ENCODE data around the gene MIDN. TPM values are rescaled to one million over a fixed set of nuclear protein-coding genes. Genes with fewer than 3 reads are reported as not detected.

The MIDN gene
- total and polyA plus RNA-seq, 2 of the 4 experiments (the other 2 are of a cell fraction): 2.5 to 26.0 TPM

GRCh38 chr19:1278713-1279660 lies 30.6 kb downstream of the MIDN start (continued):
- no peak for TF ChIP-seq USF2 (IDR thresholded peaks at IDR 0.05; ENCODE audit: low read depth, low read length)

- no peak overlapping the region for H3K18ac ChIP-seq (ENCODE audit: low read depth, low read length)
- no peak overlapping the region for H3K14ac ChIP-seq (replicated peaks; ENCODE audit: low read depth, low read length)
- H3K23ac ChIP-seq (ENCODE audit: low read depth, low read length): no peak overlapping the region
- H4K91ac ChIP-seq (ENCODE audit: insufficient read depth, low read depth, low read length): no peak overlapping the region
- H3K4me2 ChIP-seq (ENCODE audit: low read depth, low read length): no peak overlapping the region
- H2AK5ac ChIP-seq (ENCODE audit: low read depth, low read length): 0 out of 2 replicates have a peak overlapping the region, but pooled peaks have one; percentile 50
- H3K9me3 ChIP-seq (ENCODE audit: control insufficient read depth, insufficient read depth, low read length): no peaks in the 10 kb centered on the region
- intact Hi-C loops (cut with micrococcal nuclease): loop anchor here (1.0 to 5.0 kb wide), 4 partner anchors 82 to 127 kb away; partner anchors contain the start of genes DAZAP1 and NDUFS7
- H2BK120ac ChIP-seq (ENCODE audit: low read depth, low read length): no peak overlapping the region
- H3K4me1 ChIP-seq (ENCODE audit: control insufficient read depth, insufficient read depth, low read length): peaks cover 7% of the 10 kb centered on the region
- H2BK5ac ChIP-seq (ENCODE audit: low read depth, low read length, poor library complexity, severe bottlenecking): no peak overlapping the region
- dilution Hi-C loops (cut with HindIII; ENCODE audit: low sequenced_read_pairs, unreplicated experiment): no loop called here
- H2BK20ac ChIP-seq (ENCODE audit: low read depth, low read length): no peak overlapping the region
- H3K56ac ChIP-seq (ENCODE audit: extremely low read depth, insufficient read depth, low read length): no peak overlapping the region
- H2AFZ ChIP-seq (replicated peaks; ENCODE audit: low read length, poor library complexity): peak overlapping the region; percentile 50
- ChIA-PET CTCF (interaction anchor here (0.6 to 1.7 kb wide), 6 partner anchors 10 to 95 kb away, joined by 3 to 8 read pairs (median 3); partner anchors contain the start of gene CIRBP), POLR2A (ENCODE audit: unreplicated experiment) (interaction anchor here (1.4 kb wide), 1 partner anchor 11 kb away, joined by 3 read pairs; no protein-coding TSS in a partner anchor)
- H2BK15ac ChIP-seq (ENCODE audit: low read depth, low read length): no peak overlapping the region
- no peak overlapping the region for H3K9ac ChIP-seq (ENCODE audit: low read depth, low read length)
- no TSS peak for BruUV-seq (replicated peaks)
- peak; percentile 36 for ATAC-seq (ENCODE audit: low read depth)
- 7% methylated on average over 2 of the region's 10 CpGs; no CpG with 5 or more reads in 1 of the 2 experiments for WGBS, 2 experiments (ENCODE audit: extremely low coverage in 2 of 2, insufficient read length in 1 of 2)
- peaks cover 15% of the 10 kb centered on the region for H3K27me3 ChIP-seq (ENCODE audit: control insufficient read depth, insufficient read depth, low read length)
- H3K36me3 ChIP-seq (ENCODE audit: control insufficient read depth, insufficient read depth, low read length): peaks cover 11% of the 10 kb centered on the region
- peaks cover 12 to 30% of the 10 kb centered on the region in 2 experiments; a peak in 3 of 4 replicates for H3K79me1 ChIP-seq (ENCODE audit: low read depth in 1 of 2, low read length in 2 of 2)
- no peak overlapping the region for H3K4me3 ChIP-seq (ENCODE audit: insufficient read depth, low read depth, low read length)
- in situ Hi-C loops (cut with MboI; ENCODE audit: low sequenced_read_pairs): loop anchor here (5.0 kb wide), 1 partner anchor 82 kb away; no protein-coding TSS in a partner anchor
- H4K8ac ChIP-seq (ENCODE audit: low read depth in 2 of 2, low read length in 2 of 2): no peak overlapping the region
- H4K5ac ChIP-seq (ENCODE audit: low read depth, low read length): no peak overlapping the region
- H4K20me1 ChIP-seq (ENCODE audit: insufficient read depth, low read length): peaks cover 27% of the 10 kb centered on the region
- peak; percentile 80 for DNase-seq
- no peak overlapping the region for H3K4ac ChIP-seq (ENCODE audit: low read depth, low read length)
- no peak overlapping the region for H3K27ac ChIP-seq (ENCODE audit: insufficient read depth, low read length)
- peak overlapping the region; percentile 80 for H2AK9ac ChIP-seq (replicated peaks; ENCODE audit: low read depth, low read length, poor library complexity)
- H3K9me1 ChIP-seq (ENCODE audit: insufficient read depth, low read length): no peaks in the 10 kb centered on the region
- TF ChIP-seq CEBPB (IDR thresholded peaks at IDR 0.05; ENCODE audit: low read depth, low read length): no peak
- TF ChIP-seq RAD21 (IDR thresholded peaks at IDR 0.05; ENCODE audit: low read length): peak; percentile 96
- TF ChIP-seq POLR2A (IDR thresholded peaks at IDR 0.05; ENCODE audit: low read depth, low read length): 0 out of 2 replicates have a peak, but pooled peaks have one; percentile 41
- TF ChIP-seq USF2 (IDR thresholded peaks at IDR 0.05; ENCODE audit: low read depth, low read length): peak; percentile 45; the same call in 1 of the 2 replicates
- peak; percentile 90 for TF ChIP-seq SMC3 (IDR thresholded peaks at IDR 0.05; ENCODE audit: low read depth, low read length)
- TF ChIP-seq MXI1 (IDR thresholded peaks at IDR 0.05; ENCODE audit: borderline replicate concordance, low read depth, low read length): 0 out of 2 replicates have a peak, but pooled peaks have one; percentile 49
- no peak for TF ChIP-seq ELK1 (IDR thresholded peaks at IDR 0.05; ENCODE audit: borderline replicate concordance, low read depth, low read length)
- TF ChIP-seq CHD1 (IDR thresholded peaks at IDR 0.05; ENCODE audit: low read depth, low read length): no peak
- TF ChIP-seq MAZ (IDR thresholded peaks at IDR 0.05; ENCODE audit: borderline replicate concordance, low read depth, low read length): peak; percentile 19; the same call in 1 of the 2 replicates
- TF ChIP-seq NFE2L2 (IDR thresholded peaks at IDR 0.05; ENCODE audit: low read depth, low read length): no peak
Observed at GRCh38 chr19:1279782-1280341, 31.5 kb downstream of the MIDN start.
